SJSA1 (cell line): ENCODE data around the gene SMAD6. TPM values are rescaled to one million over a fixed set of nuclear protein-coding genes. Genes with fewer than 3 reads are reported as not detected.
A peak's percentile ranks its signal among the peaks of the same experiment; 100 is the strongest.

ENCODE experiments used
- DNase-seq, 2 experiments: peaks; one replicate each; pipeline ENCODE4 v3.0.0-alpha.2; 2015 to 2020; ENCODE audit warnings: low spot score in 2 of 2, low read depth in 1 of 2
- H3K27ac ChIP-seq: fragments of 250-450 bp; sonication (Bioruptor Pico); 2 replicates; pipeline ENCODE4 v1.5.1; 2020; ENCODE audit warnings: mild to moderate bottlenecking, moderate library complexity
- H3K27me3 ChIP-seq: fragments of 250-450 bp; sonication (Bioruptor Pico); replicated peaks from 2 replicates; pipeline ENCODE4 v1.5.1; 2020; ENCODE audit warnings: mild to moderate bottlenecking, moderate library complexity
- H3K36me3 ChIP-seq: fragments of 250-450 bp; sonication (Bioruptor Pico); 2 replicates; pipeline ENCODE4 v1.5.1; 2020; ENCODE audit warnings: mild to moderate bottlenecking
- H3K4me1 ChIP-seq: fragments of 250-450 bp; sonication (Bioruptor Pico); replicated peaks from 2 replicates; pipeline ENCODE4 v1.6.1; 2021; ENCODE audit warnings: mild to moderate bottlenecking
- H3K4me3 ChIP-seq: fragments of 250-450 bp; sonication (Bioruptor Pico); 2 replicates; pipeline ENCODE4 v1.5.1; 2020; ENCODE audit warnings: mild to moderate bottlenecking
- H3K9me3 ChIP-seq: fragments of 250-450 bp; sonication (Bioruptor Pico); replicated peaks from 2 replicates; pipeline ENCODE4 v1.5.1; 2020; ENCODE audit warnings: mild to moderate bottlenecking
- total RNA-seq: library from RNA; depleted of rRNA; stranded (reverse); fragments of >200 nt; shearing (Covaris generic); gene quantifications from 2 replicates; pipeline ENCODE4 v1.2.3, GENCODE V29; 2014

The SMAD6 gene
- total RNA-seq, 1 experiment from 2014 or later, result 46.4 TPM

- no peaks in the 10 kb centered on the region for H3K27me3 ChIP-seq
- H3K4me1 ChIP-seq, result peaks cover 83% of the 10 kb centered on the region
- DNase-seq, result no peak
- no peaks in the 10 kb centered on the region for H3K9me3 ChIP-seq
- no peak overlapping the region for H3K4me3 ChIP-seq
- peak overlapping the region; percentile 60; the same call in 1 of the 2 replicates for H3K27ac ChIP-seq
- H3K36me3 ChIP-seq, result peaks cover 29% of the 10 kb centered on the region
These were observed 69.3 kb downstream of the SMAD6 start for GRCh38 chr15:66771351-66771650.

DNA sequence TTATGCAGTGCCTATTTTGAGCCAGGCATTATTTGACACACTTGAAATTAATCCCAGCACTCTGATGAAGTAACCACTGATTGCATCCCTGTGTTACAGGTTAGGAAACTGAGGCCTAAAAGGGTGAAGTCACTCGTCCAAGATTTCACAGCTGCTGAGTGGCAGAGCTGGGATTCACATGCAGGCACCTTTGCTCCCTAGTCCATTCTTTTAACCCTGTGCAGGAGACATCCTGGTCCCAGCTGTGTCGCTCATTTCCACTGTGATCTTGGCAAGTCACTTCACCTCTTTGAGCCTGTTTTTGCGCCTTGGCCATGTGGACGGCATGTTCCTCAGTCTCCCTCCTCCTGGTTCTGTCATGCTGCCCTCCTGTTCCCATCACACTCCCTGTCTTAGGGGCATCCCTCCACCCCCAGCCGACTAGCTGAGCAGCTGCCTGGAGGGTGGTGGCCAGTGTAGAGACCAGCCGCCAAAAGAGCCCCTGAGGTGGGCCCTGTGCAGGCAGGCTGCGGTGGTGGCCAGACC lies 70.6 kb downstream of the SMAD6 start:
- Histone ChIP-seq H3K4me3 (no peak overlapping the region), H3K4me1 (peaks cover 84% of the 10 kb centered on the region), H3K9me3 (no peaks in the 10 kb centered on the region), H3K27ac (no peak overlapping the region), H3K36me3 (peaks cover 26% of the 10 kb centered on the region), H3K27me3 (no peaks in the 10 kb centered on the region)
- DNase-seq, result no peak

- peaks cover 91% of the 10 kb centered on the region for H3K4me1 ChIP-seq
- H3K27ac ChIP-seq, result peak overlapping the region; percentile 5; the same call in 1 of the 2 replicates
- no peaks in the 10 kb centered on the region for H3K27me3 ChIP-seq
- no peaks in the 10 kb centered on the region for H3K9me3 ChIP-seq
- H3K4me3 ChIP-seq, result no peak overlapping the region
- peaks cover 26% of the 10 kb centered on the region for H3K36me3 ChIP-seq
- no peak for DNase-seq
These were observed 71.3 kb downstream of the SMAD6 start for GRCh38 chr15:66773129-66773873.

GRCh38 chr15:66774001-66774814 lies 72.2 kb downstream of the SMAD6 start:
- Histone ChIP-seq H3K27ac (peak overlapping the region; percentile 32), H3K4me3 (no peak overlapping the region), H3K36me3 (peaks cover 30% of the 10 kb centered on the region), H3K9me3 (no peaks in the 10 kb centered on the region), H3K4me1 (peaks cover 93% of the 10 kb centered on the region), H3K27me3 (no peaks in the 10 kb centered on the region)
- DNase-seq, result peak; percentile 95 to 96

- Histone ChIP-seq H3K9me3 (no peaks in the 10 kb centered on the region), H3K4me1 (peaks cover 93% of the 10 kb centered on the region), H3K36me3 (peaks cover 36% of the 10 kb centered on the region), H3K4me3 (no peak overlapping the region), H3K27me3 (no peaks in the 10 kb centered on the region), H3K27ac (no peak overlapping the region)
- no peak for DNase-seq
These were observed 73.4 kb downstream of the SMAD6 start for GRCh38 chr15:66775127-66776105.

DNA sequence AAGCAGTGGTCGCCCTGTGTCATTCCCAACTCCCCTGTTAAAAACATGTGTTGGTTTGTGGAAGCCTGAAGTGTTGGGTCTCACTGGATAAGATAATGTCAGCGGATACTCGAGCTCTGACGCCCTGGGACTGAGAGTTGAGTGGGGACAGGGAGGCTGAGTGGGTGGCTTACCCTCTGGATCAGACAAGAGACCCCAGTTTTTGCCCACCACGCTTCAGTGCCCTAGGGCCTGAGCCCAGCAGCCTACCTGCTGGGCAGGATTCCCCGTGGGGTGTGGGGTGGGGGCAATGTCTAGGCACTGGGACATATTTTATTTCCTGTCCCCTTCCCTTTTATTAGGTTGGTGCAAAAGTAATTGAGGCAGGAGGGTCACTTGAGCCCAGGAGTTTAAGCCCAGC lies 75.0 kb downstream of the SMAD6 start:
- Histone ChIP-seq H3K27ac (no peak overlapping the region), H3K4me1 (peaks cover 84% of the 10 kb centered on the region), H3K4me3 (no peak overlapping the region), H3K27me3 (no peaks in the 10 kb centered on the region), H3K9me3 (no peaks in the 10 kb centered on the region), H3K36me3 (peaks cover 48% of the 10 kb centered on the region)
- DNase-seq, result no peak

- peak overlapping the region; percentile 65 for H3K27ac ChIP-seq
- no peak overlapping the region for H3K4me3 ChIP-seq
- H3K9me3 ChIP-seq, result no peaks in the 10 kb centered on the region
- peaks cover 51% of the 10 kb centered on the region for H3K36me3 ChIP-seq
- DNase-seq, result peak in 1 of 2 experiments; percentile 32
- H3K27me3 ChIP-seq, result no peaks in the 10 kb centered on the region
- peaks cover 77% of the 10 kb centered on the region for H3K4me1 ChIP-seq
These were observed 75.7 kb downstream of the SMAD6 start for GRCh38 chr15:66777596-66778313.

DNA sequence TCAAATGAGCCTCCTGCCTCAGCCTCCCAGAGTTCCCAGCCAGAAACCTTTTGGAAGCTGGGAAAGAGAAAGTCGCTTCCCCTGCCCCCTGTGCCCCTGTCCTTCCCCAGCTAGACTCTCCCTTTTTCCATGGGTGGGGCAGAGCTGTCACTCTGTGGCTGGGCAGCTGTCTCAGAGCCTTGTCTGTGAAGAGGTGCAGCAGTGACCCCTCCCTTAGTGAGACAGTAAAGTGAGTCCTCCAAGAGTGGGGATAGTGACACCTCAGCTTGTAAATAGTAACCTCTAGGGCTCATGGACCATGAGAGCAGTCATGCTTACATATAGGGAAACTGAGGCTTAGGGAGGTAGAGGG lies 76.3 kb downstream of the SMAD6 start:
- Histone ChIP-seq H3K27ac (peak overlapping the region; percentile 65), H3K4me1 (peaks cover 75% of the 10 kb centered on the region)

GRCh38 chr15:66778716-66779115 lies 76.7 kb downstream of the SMAD6 start:
- Histone ChIP-seq H3K9me3 (no peaks in the 10 kb centered on the region), H3K36me3 (peaks cover 53% of the 10 kb centered on the region), H3K27ac (peak overlapping the region; percentile 65), H3K27me3 (no peaks in the 10 kb centered on the region), H3K4me1 (peaks cover 75% of the 10 kb centered on the region), H3K4me3 (no peak overlapping the region)
- no peak for DNase-seq

More for the DNA sequence above, 76.3 kb downstream of the SMAD6 start:
- H3K9me3 ChIP-seq, result no peaks in the 10 kb centered on the region
- H3K27me3 ChIP-seq, result no peaks in the 10 kb centered on the region
- DNase-seq, result no peak
- no peak overlapping the region for H3K4me3 ChIP-seq
- peaks cover 53% of the 10 kb centered on the region for H3K36me3 ChIP-seq

GRCh38 chr15:66779331-66780009 lies 77.4 kb downstream of the SMAD6 start:
- DNase-seq, result no peak
- H3K4me3 ChIP-seq, result no peak overlapping the region
- peaks cover 75% of the 10 kb centered on the region for H3K4me1 ChIP-seq
- H3K9me3 ChIP-seq, result no peaks in the 10 kb centered on the region
- peak overlapping the region; percentile 72 for H3K27ac ChIP-seq
- H3K27me3 ChIP-seq, result no peaks in the 10 kb centered on the region
- peaks cover 59% of the 10 kb centered on the region for H3K36me3 ChIP-seq

DNA sequence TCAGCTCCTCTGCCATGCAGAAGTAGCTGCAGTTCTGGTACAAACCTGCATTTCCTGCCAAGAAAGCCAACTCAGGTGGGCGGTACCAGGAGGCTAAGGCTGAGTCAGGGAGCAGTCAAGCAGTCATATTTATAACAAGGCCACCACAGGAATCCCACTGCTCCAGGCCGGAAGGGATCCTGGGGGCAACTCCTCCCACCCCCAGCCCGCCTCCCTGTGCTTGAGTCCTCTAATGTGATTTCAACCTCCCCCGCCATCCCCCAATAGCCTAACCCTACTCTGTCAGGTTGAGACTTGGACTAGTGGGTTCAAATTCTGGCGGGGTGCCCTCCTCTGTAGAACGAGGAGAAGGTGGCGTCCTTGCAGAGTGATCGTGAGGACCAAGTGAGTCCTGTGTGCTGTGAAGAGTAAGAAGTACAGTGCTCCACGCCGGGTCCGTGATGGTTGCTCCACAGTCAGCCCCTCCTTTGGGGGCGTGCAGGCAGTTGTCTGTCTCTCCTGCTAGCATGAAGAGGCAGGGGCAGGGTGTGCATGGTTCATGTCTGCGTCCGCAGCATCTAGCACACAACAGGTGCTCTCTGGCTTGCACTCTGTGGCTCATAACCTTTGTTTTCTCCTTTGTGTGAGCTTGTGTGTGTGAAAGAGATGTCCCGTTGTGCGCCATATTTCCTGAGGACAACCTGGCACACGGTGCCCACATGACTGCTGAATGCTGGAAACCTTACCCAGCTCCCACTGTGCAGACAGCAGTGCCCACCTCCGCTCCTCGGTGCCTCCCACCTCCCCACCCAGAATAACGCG lies 78.3 kb downstream of the SMAD6 start:
- DNase-seq, result peak; percentile 83 to 95
- H3K36me3 ChIP-seq, result peaks cover 57% of the 10 kb centered on the region
- H3K27ac ChIP-seq, result peak overlapping the region; percentile 72
- no peak overlapping the region for H3K4me3 ChIP-seq
- no peaks in the 10 kb centered on the region for H3K27me3 ChIP-seq
- no peaks in the 10 kb centered on the region for H3K9me3 ChIP-seq
- H3K4me1 ChIP-seq, result peaks cover 76% of the 10 kb centered on the region
